HCT116 (cell line): Measurements from ENCODE around the gene TYROBP. TPM values are rescaled to one million over a fixed set of nuclear protein-coding genes. Genes with fewer than 3 reads are reported as not detected.

Experiments used
- ATAC-seq: fragments of 200-7000 bp; cut with Tn5 transposase; 2 replicates; pipeline ENCODE4 v1.9.1; 2020; ENCODE audit warnings: mild to moderate bottlenecking, moderate library complexity
- BruUV-seq: library from RNA; stranded (reverse); fragments of 400-500 nt; replicated peaks from 2 replicates; lab custom pipeline; 2021; lab: Mats Ljungman, UMichigan
- CTCF ChIA-PET: fragments of 300-600 bp; sonication (Branson Sonifier 250); formaldehyde crosslinking; loops from one replicate; lab custom pipeline; 2021; ENCODE audit warnings: antibody characterized with exemption; lab: Charles Lee
- POLR2A ChIA-PET: fragments of 300-600, 350-600 bp; sonication (Branson Sonifier 250); formaldehyde crosslinking; loops from one replicate; lab custom pipeline; 2021; ENCODE audit warnings: antibody characterized with exemption; lab: Charles Lee
- RAD21 ChIA-PET, 2 experiments: fragments of 300-600 bp; sonication (Branson Sonifier 250); formaldehyde crosslinking; loops; one replicate each; lab custom pipeline; 2023; ENCODE audit warnings: low total read pairs in 2 of 2; ENCODE audit not compliant: uncharacterized antibody in 2 of 2, unreplicated experiment in 2 of 2, low non-redundant PET in 1 of 2; lab: Charles Lee
- DNase-seq: peaks from one replicate; pipeline ENCODE4 v3.0.0-alpha.2; 2010; ENCODE audit warnings: low read depth, low spot score
- H2AFZ ChIP-seq: fragments of 200-600 bp; shearing (Covaris generic), sonication (generic); 2 replicates; pipeline ENCODE4 v1.6.1; 2017; ENCODE audit warnings: low read depth, mixed run types, mixed read lengths, antibody characterized with exemption, low read length; ENCODE audit not compliant: poor library complexity, severe bottlenecking
- H3K27ac ChIP-seq: 2 replicates; pipeline ENCODE4 v1.5.1; 2012; ENCODE audit warnings: low read depth, low read length
- H3K27me3 ChIP-seq: fragments of 200-600 bp; sonication (generic); 2 replicates; pipeline ENCODE4 v1.6.1; 2016; ENCODE audit warnings: mixed run types, low read length, mixed read lengths; ENCODE audit not compliant: insufficient read depth
- H3K36me3 ChIP-seq, 2 experiments: fragments of 200-500 bp in 1 of 2; fragments of 200-600 bp in 1 of 2; sonication (Bioruptor generic) in 1 of 2; sonication (generic) in 1 of 2; 2 replicates each; pipeline versions ENCODE4 v1.5.1 to v1.6.1; 2014 to 2016; ENCODE audit warnings: low read length in 2 of 2, inconsistent platforms in 1 of 2, mixed read lengths in 1 of 2, mixed run types in 1 of 2; ENCODE audit not compliant: insufficient read depth in 2 of 2, control insufficient read depth in 1 of 2
- H3K4me1 ChIP-seq, 2 experiments: fragments of 200-600 bp in 1 of 2; sonication (generic) in 1 of 2; 2 replicates each; pipeline versions ENCODE4 v1.5.1 to v1.6.1; 2012 to 2017; ENCODE audit warnings: low read length in 2 of 2, inconsistent platforms in 1 of 2, mild to moderate bottlenecking in 1 of 2, mixed read lengths in 1 of 2, mixed run types in 1 of 2, moderate library complexity in 1 of 2; ENCODE audit not compliant: insufficient read depth in 2 of 2, control insufficient read depth in 1 of 2
- H3K4me2 ChIP-seq: fragments of 200-600 bp; sonication (generic); 2 replicates; pipeline ENCODE4 v1.6.1; 2017; ENCODE audit warnings: mixed run types, low read length, mixed read lengths
- H3K4me3 ChIP-seq, 2 experiments: fragments of 200-600 bp in 1 of 2; sonication (generic) in 1 of 2; replicated peaks in 1 of 2; 2 replicates each; pipeline ENCODE4 v1.5.1; 2011 to 2016; ENCODE audit warnings: low read length in 2 of 2, control low read depth in 1 of 2, low read depth in 1 of 2, mild to moderate bottlenecking in 1 of 2, mixed read lengths in 1 of 2, mixed run types in 1 of 2
- H3K79me2 ChIP-seq: fragments of 200-600 bp; sonication (generic); 2 replicates; pipeline ENCODE4 v1.6.1; 2017; ENCODE audit warnings: mild to moderate bottlenecking, mixed run types, low read length, moderate library complexity, mixed read lengths; ENCODE audit not compliant: insufficient read depth
- H3K9ac ChIP-seq: fragments of 200-600 bp; sonication (generic); 2 replicates; pipeline ENCODE4 v1.6.1; 2016; ENCODE audit warnings: low read length, mixed read lengths
- H3K9me2 ChIP-seq: fragments of 200-600 bp; sonication (generic), shearing (Covaris generic); 2 replicates; pipeline ENCODE4 v1.6.1; 2017; ENCODE audit warnings: mixed run types, mild to moderate bottlenecking, moderate library complexity; ENCODE audit not compliant: insufficient read depth
- H3K9me3 ChIP-seq, 2 experiments: fragments of 200-500 bp in 1 of 2; fragments of 200-600 bp in 1 of 2; sonication (Bioruptor generic) in 1 of 2; sonication (generic) in 1 of 2; 2 replicates each; pipeline ENCODE4 v1.6.1; 2014 to 2017; ENCODE audit warnings: low read length in 2 of 2, mixed read lengths in 2 of 2, inconsistent platforms in 1 of 2, low read depth in 1 of 2, mild to moderate bottlenecking in 1 of 2, mixed run types in 1 of 2, moderate library complexity in 1 of 2; ENCODE audit not compliant: control insufficient read depth in 1 of 2, insufficient read depth in 1 of 2
- H4K20me1 ChIP-seq: fragments of 200-600 bp; sonication (generic), shearing (Covaris generic); 2 replicates; pipeline ENCODE4 v1.6.1; 2017; ENCODE audit warnings: mixed run types, mild to moderate bottlenecking, moderate library complexity; ENCODE audit not compliant: insufficient read depth
- CBX3 ChIP-seq: IDR thresholded peaks from 2 replicates; pipeline ENCODE4 v1.6.1; 2012; ENCODE audit warnings: low read depth
- CEBPB ChIP-seq: IDR thresholded peaks from 2 replicates; pipeline ENCODE4 v1.6.1; 2012; ENCODE audit warnings: low read depth
- EGR1 ChIP-seq: IDR thresholded peaks from 2 replicates; pipeline ENCODE4 v1.6.1; 2012; ENCODE audit warnings: low read depth
- ELF1 ChIP-seq: IDR thresholded peaks from 2 replicates; pipeline ENCODE4 v1.6.1; 2012; ENCODE audit warnings: low read depth, borderline replicate concordance
- EZH2 ChIP-seq: fragments of 200-600 bp; sonication (generic); IDR thresholded peaks from 2 replicates; pipeline ENCODE4 v1.6.1; 2017; ENCODE audit warnings: antibody characterized with exemption, mixed run types
- EZH2phosphoT487 ChIP-seq: fragments of 200-600 bp; IDR thresholded peaks from 2 replicates; pipeline ENCODE4 v1.6.1; 2018; ENCODE audit warnings: antibody characterized with exemption, borderline replicate concordance
- FOSL1 ChIP-seq: IDR thresholded peaks from 2 replicates; pipeline ENCODE4 v1.6.1; 2012; ENCODE audit warnings: low read depth
- JUND ChIP-seq: IDR thresholded peaks from 2 replicates; pipeline ENCODE4 v1.6.1; 2012
- POLR2A ChIP-seq: IDR thresholded peaks from 2 replicates; pipeline ENCODE4 v1.7.0; 2011; ENCODE audit warnings: borderline replicate concordance; ENCODE audit not compliant: insufficient read depth, insufficient read length; ENCODE audit errors: extremely low read depth
- POLR2AphosphoS5 ChIP-seq: IDR thresholded peaks from 2 replicates; pipeline ENCODE4 v1.6.1; 2011; ENCODE audit warnings: mild to moderate bottlenecking, low read depth, low read length, moderate library complexity
- SIN3A ChIP-seq: IDR thresholded peaks from 2 replicates; pipeline ENCODE4 v1.6.1; 2012; ENCODE audit warnings: low read depth
- SP1 ChIP-seq: IDR thresholded peaks from 2 replicates; pipeline ENCODE4 v1.6.1; 2012; ENCODE audit warnings: low read depth
- SRF ChIP-seq: IDR thresholded peaks from 2 replicates; pipeline ENCODE4 v1.6.1; 2012; ENCODE audit warnings: low read depth
- YY1 ChIP-seq: IDR thresholded peaks from 2 replicates; pipeline ENCODE4 v1.6.1; 2011; ENCODE audit warnings: low read length, low read depth, moderate library complexity, mild to moderate bottlenecking; ENCODE audit not compliant: insufficient replicate concordance; ENCODE audit errors: extremely low read depth
- ZBTB33 ChIP-seq: IDR thresholded peaks from 2 replicates; pipeline ENCODE4 v1.6.1; 2011; ENCODE audit warnings: mild to moderate bottlenecking, low read length, moderate library complexity; ENCODE audit not compliant: insufficient replicate concordance; ENCODE audit errors: extremely low read depth
- ZFX ChIP-seq: fragments of 450-650 bp; IDR thresholded peaks from 2 replicates; pipeline ENCODE4 v1.6.1; 2017
- intact Hi-C: fragments of 100-400 bp; cut with micrococcal nuclease; formaldehyde crosslinking; loops from 2 replicates; pipeline ENCODE4 v1.10.0; 2022
- total RNA-seq: library from RNA; stranded (reverse); gene quantifications from one replicate; pipeline ENCODE4 v1.2.1, GENCODE V29; 2021; ENCODE audit not compliant: unreplicated experiment
- TF ChIP-seq, protein P1 (sequence below), 3 experiments: fragments of 200-600 bp in 1 of 3; sonication (generic) in 1 of 3; IDR thresholded peaks in 2 of 3; conservative IDR thresholded peaks in 1 of 3; 2 replicates each; pipeline ENCODE4 v1.5.1; 2012 to 2017; ENCODE audit warnings: low read depth in 2 of 3, low read length in 2 of 3, antibody characterized with exemption in 1 of 3, borderline replicate concordance in 1 of 3, control low read depth in 1 of 3, mild to moderate bottlenecking in 1 of 3, mixed read lengths in 1 of 3, mixed run types in 1 of 3, moderate library complexity in 1 of 3; ENCODE audit not compliant: insufficient read depth in 1 of 3
- TF ChIP-seq, protein P2 (sequence below): IDR thresholded peaks from 2 replicates; pipeline ENCODE4 v1.6.1; 2012

Gene TYROBP
- total RNA-seq, 1 experiment from 2014 or later: 0.49 TPM

GRCh38 chr19:35931161-35931873, 23.2 kb upstream of the TYROBP start (continued):
- TF ChIP-seq ZBTB33 (peak; percentile 93), EGR1 (peak; percentile 87), EZH2 (no peak), SRF (no peak), SIN3A (no peak), JUND (no peak)

- intact Hi-C loops: loop anchor here (10.0 kb wide), 1 partner anchor 385 kb away; the partner anchor contains the start of gene TMEM147
- ChIA-PET CTCF (no interaction called here), RAD21 (no interaction called here), POLR2A (no interaction called here)
- H3K4me1 ChIP-seq: peaks cover 5 to 14% of the 10 kb centered on the region in 2 experiments; a peak in 3 of 4 replicates
- no peak for TF ChIP-seq EZH2
- TF ChIP-seq POLR2AphosphoS5: no peak
- no peak for TF ChIP-seq YY1
- no peak for TF ChIP-seq SRF
- TF ChIP-seq JUND: no peak
- TF ChIP-seq, protein P1, sequence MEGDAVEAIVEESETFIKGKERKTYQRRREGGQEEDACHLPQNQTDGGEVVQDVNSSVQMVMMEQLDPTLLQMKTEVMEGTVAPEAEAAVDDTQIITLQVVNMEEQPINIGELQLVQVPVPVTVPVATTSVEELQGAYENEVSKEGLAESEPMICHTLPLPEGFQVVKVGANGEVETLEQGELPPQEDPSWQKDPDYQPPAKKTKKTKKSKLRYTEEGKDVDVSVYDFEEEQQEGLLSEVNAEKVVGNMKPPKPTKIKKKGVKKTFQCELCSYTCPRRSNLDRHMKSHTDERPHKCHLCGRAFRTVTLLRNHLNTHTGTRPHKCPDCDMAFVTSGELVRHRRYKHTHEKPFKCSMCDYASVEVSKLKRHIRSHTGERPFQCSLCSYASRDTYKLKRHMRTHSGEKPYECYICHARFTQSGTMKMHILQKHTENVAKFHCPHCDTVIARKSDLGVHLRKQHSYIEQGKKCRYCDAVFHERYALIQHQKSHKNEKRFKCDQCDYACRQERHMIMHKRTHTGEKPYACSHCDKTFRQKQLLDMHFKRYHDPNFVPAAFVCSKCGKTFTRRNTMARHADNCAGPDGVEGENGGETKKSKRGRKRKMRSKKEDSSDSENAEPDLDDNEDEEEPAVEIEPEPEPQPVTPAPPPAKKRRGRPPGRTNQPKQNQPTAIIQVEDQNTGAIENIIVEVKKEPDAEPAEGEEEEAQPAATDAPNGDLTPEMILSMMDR (IDR thresholded peaks at IDR 0.05 in 2 of 3, conservative IDR thresholded peaks at IDR 0.05 in 1 of 3; ENCODE audit: borderline replicate concordance in 1 of 3, insufficient read depth in 1 of 3, low read depth in 2 of 3, low read length in 2 of 3): no peak
- no peak for TF ChIP-seq CEBPB
- TF ChIP-seq POLR2A: no peak
- TF ChIP-seq ELF1: no peak
- TF ChIP-seq EZH2phosphoT487: no peak
- no peak for TF ChIP-seq ZBTB33
- TF ChIP-seq, protein P2, sequence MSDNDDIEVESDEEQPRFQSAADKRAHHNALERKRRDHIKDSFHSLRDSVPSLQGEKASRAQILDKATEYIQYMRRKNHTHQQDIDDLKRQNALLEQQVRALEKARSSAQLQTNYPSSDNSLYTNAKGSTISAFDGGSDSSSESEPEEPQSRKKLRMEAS: no peak
- no peak for TF ChIP-seq CBX3
- TF ChIP-seq SP1: no peak
- TF ChIP-seq FOSL1: no peak
- TF ChIP-seq ZFX: no peak
- H4K20me1 ChIP-seq: no peaks in the 10 kb centered on the region
- H3K9ac ChIP-seq: no peak overlapping the region
- ATAC-seq (no peak), DNase-seq (no peak)
- no peak overlapping the region for H3K4me2 ChIP-seq
- no peak overlapping the region for H3K27ac ChIP-seq
- H3K9me2 ChIP-seq: no peaks in the 10 kb centered on the region
- no TSS peak for BruUV-seq
- H3K9me3 ChIP-seq: no peaks in the 10 kb centered on the region
- peak overlapping the region; percentile 85 for H2AFZ ChIP-seq
- H3K27me3 ChIP-seq: no peaks in the 10 kb centered on the region
- H3K36me3 ChIP-seq: no peaks in the 10 kb centered on the region
- H3K4me3 ChIP-seq: no peak overlapping the region
- no peaks in the 10 kb centered on the region for H3K79me2 ChIP-seq
Observed at GRCh38 chr19:35929876-35930275, 21.8 kb upstream of the TYROBP start.
